Caki2 (cell line): ENCODE measurements around the gene ADCY5. TPM values are rescaled to one million over a fixed set of nuclear protein-coding genes. Genes with fewer than 3 reads are reported as not detected.

Source experiments
- DNase-seq: peaks from one replicate; pipeline ENCODE4 v3.0.0-alpha.2; 2015; ENCODE audit warnings: low read depth
- in situ Hi-C: cut with HindIII; loops from 2 replicates; pipeline ENCODE4 v1.10.0; 2016; ENCODE audit warnings: low sequenced_read_pairs, low pct_unique_long_range_greater_than_20kb, mixed read lengths
- total RNA-seq: library from RNA; depleted of rRNA; stranded (reverse); fragments of >200 nt; shearing (Covaris generic); gene quantifications from 2 replicates; pipeline ENCODE4 v1.2.3, GENCODE V29; 2014; ENCODE audit warnings: low replicate concordance

The ADCY5 gene
- total RNA-seq, 1 experiment from 2014 or later: 5.9 TPM

DNA sequence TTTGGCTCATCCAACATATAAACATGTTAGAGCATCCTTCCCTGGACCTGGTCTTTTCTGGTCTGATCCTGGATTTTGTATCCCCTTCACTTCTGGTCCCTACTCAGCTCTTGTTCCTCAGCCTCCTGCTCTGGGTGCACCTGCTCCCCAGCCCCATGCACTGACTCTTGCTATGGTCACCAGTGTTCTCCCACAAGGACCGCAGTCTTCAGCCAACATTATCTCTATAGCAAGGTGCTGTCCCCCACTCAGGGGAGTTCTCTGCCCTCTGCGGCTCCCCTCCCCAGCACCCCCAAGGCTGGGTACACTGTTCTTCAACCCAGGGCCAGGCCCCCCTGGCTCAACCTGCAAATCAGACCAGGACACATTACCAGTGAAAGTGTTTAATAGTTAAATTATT lies 167.0 kb downstream of the ADCY5 start:
- in situ Hi-C loops: no loop called here

DNA sequence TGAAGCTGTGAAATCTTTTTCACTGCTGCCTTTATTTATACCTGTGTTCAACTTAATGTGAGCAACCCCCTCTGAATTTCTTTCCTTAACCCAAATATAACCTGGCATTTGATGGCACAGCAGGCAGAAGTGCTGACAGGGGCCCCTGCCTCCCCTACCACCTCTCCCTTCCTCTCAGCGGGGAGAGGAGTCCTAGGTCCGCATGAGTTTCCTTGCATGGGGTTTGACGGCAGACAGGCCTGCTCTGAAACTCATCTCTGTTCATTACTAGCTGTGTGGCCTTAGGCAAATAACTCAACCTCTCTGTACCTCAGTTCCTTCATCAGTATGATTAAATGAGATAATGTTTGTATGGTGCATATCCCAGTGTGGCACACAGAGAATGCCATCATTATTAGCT lies 167.5 kb downstream of the ADCY5 start:
- in situ Hi-C loops: no loop called here
- DNase-seq: no peak

More for the DNA sequence above, 167.0 kb downstream of the ADCY5 start:
- DNase-seq: no peak

DNA sequence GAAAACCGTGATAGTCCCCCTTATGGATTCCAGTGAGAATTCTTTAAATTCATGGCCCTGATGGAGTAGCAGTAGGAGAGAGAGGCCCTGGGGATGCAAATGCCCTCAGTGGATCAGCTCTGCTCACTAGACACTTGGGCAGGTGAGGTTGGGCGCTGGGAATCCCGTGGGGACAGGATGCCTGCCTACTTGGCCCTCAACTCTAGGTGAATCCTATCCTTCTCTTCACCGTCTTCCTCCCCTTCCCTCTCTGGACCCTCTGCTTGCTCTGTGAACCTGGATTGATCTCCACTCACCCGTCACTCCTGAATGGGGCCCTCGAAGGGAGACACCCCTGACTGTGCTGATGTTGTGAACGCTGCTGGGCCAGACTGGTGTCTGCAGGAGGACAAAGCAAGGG lies 169.8 kb downstream of the ADCY5 start:
- in situ Hi-C loops: no loop called here
- no peak for DNase-seq

DNA sequence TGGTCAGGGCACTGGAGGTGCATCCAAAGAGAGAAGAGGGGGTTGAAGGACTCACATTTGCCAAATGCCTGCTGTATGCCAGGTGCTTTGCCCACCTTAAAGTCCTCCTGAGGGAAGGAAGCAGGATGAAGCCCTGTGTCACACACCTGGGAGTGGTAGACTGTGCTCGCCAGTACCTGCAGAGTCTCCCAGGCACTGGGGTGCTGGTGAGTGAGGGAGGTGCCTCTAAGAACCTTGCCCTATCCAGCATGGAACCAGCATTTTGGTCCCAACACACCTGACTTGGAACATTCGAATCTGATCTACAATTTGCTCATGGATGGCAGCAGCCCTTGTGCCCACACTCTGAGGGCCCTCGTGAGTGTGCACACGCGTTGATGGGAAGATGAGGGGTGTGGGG lies 170.4 kb downstream of the ADCY5 start:
- in situ Hi-C loops: no loop called here
- no peak for DNase-seq

DNA sequence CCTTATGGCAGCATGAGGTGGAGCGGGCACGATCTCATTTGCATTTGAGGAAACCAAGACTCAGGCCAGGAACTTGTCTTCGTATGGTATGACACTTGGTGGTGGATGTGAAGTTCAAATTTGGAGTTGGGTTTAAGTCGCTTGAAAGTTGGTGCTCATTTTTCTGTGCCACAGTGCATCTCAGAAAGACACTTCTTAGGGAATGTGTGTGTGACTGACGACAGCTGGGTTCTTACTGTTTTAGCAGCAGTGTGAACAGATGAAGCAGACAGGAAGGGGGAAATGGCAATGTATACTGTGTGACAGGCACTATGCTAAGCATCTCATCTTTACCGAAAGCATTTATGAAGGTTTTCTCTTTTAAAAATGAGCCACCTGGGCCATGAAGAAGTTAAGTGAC lies 171.8 kb downstream of the ADCY5 start:
- in situ Hi-C loops: no loop called here
- no peak for DNase-seq

DNA sequence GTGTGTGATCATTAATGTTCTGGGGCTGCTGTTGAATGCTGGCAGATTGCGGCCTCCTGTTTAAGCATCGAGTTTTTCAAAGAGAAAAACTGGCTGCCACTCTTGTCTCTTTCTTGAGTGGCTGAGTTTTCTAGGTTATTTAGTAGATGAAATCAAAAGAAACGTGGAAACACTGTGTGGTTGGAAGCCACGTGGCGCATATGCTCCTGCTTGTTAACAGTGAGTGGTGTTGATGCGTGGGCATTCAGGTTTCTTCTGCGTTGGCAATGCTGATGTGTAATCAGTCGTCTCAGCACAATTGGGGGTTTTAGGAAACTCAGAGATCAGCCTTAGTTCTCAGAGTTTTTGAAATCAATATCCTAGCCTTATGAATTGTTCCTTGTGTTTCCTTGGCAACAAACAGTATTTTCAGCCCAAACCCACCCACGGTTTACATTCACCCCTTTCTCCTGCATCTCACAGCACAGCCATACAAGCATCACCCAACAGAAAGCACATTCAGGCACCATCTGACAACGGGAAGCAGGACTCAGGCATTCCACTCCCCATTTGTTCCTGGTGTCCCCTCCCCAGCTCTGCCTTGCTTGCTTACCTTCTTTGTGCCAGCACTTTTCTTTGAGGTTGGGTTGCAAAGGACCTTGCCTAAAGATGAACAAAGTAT lies 172.4 kb downstream of the ADCY5 start:
- DNase-seq: no peak
- in situ Hi-C loops: no loop called here

DNA sequence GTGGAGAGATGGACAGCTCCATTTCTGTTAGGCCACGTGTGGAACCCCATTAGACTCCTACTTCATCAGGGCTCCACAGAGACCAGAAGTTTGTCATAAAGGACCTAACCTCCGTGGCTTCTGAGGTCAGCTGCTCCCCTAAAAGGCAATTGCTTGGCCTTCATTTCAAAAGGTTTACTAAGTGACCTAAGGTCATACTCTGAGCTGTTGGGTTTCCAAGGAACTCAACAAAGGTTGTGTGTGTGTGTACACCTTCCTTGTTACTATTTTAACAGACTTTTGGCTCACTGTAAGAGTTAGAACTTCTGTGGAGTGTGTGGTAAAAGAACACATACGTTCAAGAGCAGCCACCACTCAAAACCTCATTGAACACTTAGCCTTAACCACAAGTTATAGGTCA lies 173.2 kb downstream of the ADCY5 start:
- in situ Hi-C loops: no loop called here
- no peak for DNase-seq

DNA sequence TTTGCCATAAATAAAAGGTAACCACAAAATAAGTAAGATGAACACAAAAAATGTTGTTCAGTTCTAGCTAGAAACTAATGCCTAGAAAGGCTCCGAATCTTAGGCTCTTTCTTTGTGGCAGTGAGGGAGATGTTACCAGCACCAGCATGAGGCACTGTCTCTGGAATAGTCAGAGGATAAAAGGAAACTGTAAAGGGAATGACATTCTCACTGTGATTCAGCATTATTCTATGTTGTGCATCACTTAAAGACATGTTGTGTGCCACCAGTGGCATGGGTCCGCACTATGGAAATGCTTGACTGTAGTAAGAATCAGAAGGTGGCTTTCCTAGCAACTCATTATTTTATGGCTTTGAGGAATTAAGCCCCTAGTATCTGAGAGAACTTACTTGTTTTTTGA lies 176.3 kb downstream of the ADCY5 start:
- peak; percentile 25 for DNase-seq
- in situ Hi-C loops: no loop called here

DNA sequence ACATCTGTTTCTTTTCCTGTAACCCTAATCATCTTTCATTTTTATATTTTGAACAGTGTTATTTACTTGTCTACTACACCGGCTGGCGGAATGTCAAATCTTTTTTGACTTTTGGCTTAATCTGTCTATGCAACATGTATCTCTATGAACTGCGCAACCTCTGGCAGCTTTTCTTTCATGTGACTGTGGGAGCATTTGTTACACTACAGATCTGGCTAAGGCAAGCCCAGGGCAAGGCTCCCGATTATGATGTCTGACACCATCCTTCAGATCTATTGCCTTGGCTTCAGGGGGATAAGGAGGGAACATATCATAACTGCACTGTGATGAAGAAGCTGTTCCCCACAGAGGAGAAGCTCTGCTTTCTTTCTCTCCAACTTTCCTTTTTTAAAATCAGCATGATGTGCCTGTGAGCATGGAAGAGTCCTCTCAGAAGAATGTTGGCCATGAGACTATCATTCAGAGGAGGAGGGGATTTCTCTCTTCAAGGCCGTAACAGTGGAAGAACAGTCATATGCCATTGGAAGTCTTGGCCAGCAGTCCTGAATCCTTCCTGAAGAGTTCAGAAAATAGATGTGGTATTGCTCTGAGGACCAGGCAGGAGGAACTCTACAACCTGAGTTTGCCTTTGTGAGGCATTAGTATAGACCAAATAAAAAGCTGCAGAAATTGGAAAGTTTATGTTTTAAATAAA lies 177.3 kb downstream of the ADCY5 start:
- in situ Hi-C loops: no loop called here
- DNase-seq: no peak

DNA sequence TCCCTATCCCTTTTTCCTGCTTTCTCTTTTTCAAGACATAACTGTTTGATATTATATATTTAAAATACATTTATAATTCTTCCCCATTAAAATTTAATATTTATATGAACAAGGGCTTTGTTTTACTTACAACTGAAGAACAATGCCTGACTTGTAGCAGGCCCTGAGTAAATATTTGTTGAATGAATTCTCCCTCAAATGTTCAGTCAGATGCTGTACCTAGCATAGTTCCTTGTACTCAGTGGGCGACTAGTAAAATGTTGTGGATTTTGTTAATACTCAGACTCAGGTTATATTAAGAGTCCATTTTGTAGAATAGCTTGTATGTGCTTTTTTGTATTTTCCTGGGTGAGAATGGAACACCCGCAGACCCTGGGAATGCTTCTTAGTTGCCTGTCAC lies 178.1 kb downstream of the ADCY5 start:
- DNase-seq: no peak
- in situ Hi-C loops: no loop called here

DNA sequence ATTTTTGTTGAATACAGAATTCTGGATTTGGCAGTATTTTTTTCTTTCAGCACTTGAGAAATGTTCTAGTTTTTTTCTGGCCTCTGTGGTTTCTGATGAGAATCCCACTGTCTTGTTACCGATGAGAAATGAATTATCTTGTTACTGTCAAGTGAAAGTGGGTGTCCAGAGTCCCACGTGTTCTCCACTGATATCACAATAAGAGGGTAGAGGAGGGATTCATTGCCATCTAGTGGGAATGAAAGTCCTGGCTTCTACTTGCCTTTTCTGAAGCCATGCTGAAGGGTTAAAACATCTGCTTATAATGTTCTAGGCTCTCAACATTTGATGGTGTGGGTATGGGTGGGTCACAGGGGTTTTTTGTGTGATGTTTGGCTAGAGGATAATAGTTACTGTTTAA lies 181.1 kb downstream of the ADCY5 start:
- in situ Hi-C loops: no loop called here
- no peak for DNase-seq

DNA sequence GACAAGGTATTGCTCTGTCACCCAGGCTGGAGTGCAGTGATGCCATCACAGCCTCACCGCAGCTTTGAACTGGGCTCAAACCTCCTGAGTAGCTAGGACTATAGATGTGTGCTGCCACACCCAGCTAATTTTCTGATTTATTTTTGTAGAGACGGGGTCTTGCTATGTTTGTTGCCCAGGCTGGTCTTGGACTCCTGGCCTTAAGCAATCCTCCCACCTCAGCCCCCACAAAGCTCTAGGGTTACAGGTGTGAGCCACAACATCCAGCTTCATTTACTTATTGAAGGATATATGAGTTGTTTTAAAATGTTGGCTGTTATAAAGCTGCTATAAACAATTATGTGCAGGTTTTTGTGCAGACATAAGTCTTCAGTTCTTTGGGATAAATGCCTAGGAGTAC lies 184.9 kb downstream of the ADCY5 start:
- in situ Hi-C loops: no loop called here
- DNase-seq: no peak

DNA sequence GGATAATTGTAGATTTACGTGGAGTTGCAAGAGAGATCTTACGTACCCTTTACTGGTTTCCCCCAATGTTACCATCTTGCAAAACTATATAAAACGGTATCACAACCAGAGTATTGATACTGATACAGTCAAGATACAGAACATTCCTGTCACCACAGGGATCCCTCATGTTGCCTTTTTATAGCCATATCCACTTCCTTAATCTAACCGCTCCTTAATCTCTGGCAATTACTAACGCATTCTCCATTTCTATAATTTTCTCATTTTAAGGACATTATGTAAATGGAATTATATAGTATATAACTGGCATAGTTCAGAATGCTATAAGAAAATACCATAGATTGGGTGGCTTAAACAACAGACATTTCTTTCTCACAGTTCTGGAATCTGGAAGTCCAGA lies 186.0 kb downstream of the ADCY5 start:
- no peak for DNase-seq
- in situ Hi-C loops: no loop called here

DNA sequence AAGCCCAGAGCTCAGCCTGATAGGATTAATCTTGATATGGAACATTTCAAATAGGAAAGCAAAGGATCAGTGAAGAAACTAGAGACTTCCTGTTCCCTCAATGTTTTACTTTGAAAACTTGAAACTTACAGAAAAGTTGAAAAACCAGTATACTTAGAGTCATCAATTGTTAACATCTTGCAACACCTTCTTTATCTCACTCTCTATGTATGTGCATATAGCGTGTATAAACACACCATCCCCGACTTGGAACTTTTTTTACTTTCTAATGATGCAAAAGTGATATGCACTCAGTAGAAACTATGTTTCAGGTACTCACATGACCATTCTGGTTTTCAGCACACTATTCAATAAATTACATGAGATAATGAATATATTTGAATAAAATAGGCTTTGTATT lies 186.7 kb downstream of the ADCY5 start:
- in situ Hi-C loops: no loop called here
- DNase-seq: no peak

DNA sequence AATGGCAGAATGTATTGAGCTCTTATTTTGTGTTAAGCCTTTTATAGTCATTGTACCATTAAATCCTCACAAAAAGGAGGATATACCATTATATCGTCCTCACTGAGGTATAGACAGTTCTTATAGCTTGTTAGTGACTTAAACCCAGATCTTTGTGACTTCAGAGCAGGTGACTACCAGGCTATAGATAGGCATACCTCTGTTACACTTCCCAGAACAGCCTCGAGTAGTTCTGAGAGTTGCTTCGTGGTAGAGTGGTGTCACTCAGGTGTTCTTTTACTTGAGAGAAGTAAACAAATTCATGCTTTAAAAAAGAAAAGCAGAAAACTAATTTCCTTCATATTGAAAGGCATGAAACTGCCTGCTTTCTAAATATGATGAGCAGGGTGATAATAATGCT lies 187.2 kb downstream of the ADCY5 start:
- in situ Hi-C loops: no loop called here
- DNase-seq: no peak

DNA sequence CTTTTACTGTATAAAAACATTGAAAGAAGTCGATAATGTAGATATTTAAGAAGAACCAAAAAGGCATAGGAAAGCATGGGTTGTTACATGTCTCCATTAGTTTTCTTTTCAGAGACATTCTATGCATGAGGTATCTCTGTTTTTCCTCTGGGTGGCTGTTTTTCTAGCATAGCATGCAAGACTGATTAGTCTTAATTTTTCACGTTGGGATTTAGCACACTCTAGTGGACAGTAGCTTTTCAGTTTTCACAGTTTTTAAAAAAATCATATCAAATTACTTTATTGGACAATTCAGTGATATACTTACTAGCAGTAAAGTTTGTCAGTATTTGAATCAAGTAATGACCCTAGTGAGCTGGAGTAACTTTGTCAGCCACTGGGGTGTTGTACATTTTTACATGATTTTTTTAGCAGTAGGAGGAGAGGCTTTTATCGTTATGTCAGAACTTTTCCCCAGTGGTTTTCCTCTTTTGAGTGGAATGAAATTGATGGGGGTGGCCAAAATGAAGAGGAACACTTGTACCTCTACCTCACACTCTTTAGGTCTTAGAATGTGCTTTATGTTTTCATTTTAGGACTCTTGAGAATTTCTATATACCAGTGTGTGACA lies 190.0 kb downstream of the ADCY5 start:
- DNase-seq: peak; percentile 30
- in situ Hi-C loops: no loop called here

DNA sequence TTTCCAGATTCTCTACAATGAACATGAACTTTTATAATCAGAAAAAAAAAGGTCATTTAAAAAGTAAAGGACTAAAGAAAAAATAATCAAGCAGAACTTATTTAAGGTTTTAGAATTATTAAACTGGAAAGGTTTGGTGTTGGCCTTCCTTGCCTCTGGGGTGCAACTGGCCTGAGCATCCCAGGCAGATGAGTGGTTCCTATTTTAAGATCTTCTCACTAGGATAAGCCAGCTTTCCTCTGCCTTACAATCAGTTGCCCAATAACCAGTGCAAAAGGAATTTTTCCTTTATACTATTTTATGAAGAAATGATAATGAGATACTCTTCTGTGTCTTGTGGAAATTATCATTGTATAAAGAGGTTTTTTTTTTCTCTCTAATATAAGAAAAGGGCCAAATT lies 190.5 kb downstream of the ADCY5 start:
- no peak for DNase-seq
- in situ Hi-C loops: no loop called here

DNA sequence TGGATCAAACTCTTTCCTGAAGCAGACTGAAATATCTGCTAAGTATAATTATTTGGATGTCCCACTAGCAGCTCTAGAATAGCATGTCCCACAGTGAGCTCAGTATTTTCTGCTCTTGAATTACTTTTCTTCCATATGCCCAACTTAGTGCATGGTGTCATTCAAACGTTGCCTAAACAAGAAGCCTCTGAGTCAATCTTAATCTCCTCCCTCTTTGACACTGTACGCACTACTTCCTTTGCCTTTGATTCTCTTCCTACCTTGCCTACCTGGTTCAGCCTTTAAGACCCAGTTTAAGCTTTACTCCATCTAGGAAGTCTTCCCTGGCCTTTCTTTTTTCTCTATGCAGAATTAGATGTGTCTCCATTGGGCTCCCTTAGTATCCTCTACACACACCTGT lies 192.6 kb downstream of the ADCY5 start:
- DNase-seq: no peak
- in situ Hi-C loops: no loop called here

DNA sequence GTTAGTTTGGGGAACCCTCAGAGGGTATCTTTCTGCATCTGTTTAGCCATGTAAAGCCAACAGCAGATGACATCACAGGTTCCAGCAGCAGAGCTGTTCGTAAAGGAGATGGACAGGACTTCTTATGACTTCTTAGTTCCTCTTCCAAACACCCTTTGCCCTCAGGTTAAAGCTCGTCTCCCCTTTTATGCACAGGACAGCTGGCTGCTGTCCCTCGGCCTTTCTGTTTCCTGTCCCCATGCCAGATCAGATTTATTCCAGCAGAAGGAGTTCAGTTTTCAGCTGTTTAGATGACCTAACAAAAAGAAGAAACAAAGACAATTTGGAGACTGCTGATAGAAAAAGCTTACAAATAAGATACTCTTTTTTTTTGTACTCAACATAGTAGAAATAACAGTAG lies 202.0 kb downstream of the ADCY5 start:
- no peak for DNase-seq
- in situ Hi-C loops: no loop called here

DNA sequence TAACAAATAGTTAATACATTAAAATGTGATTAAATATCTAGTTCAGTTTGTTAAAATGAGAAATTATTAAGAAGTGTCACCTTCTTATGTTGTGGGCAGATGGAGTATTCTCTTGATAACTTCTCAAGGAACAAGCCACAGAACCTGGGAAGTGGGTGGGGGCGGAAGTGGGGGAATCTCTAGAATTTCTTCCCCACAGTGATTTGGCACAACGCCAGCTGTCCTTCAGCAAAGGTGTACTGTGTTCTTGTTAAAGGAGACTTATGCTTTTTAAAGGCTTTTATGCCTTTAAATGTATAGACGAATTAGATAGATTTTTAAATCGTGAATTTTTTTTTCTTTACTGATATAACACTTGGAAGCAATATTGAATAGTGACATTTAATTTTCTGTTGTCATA lies 204.8 kb downstream of the ADCY5 start:
- DNase-seq: no peak
- in situ Hi-C loops: no loop called here
